ENCODE data around the gene LIX1L.

LIX1L gene

DNA sequence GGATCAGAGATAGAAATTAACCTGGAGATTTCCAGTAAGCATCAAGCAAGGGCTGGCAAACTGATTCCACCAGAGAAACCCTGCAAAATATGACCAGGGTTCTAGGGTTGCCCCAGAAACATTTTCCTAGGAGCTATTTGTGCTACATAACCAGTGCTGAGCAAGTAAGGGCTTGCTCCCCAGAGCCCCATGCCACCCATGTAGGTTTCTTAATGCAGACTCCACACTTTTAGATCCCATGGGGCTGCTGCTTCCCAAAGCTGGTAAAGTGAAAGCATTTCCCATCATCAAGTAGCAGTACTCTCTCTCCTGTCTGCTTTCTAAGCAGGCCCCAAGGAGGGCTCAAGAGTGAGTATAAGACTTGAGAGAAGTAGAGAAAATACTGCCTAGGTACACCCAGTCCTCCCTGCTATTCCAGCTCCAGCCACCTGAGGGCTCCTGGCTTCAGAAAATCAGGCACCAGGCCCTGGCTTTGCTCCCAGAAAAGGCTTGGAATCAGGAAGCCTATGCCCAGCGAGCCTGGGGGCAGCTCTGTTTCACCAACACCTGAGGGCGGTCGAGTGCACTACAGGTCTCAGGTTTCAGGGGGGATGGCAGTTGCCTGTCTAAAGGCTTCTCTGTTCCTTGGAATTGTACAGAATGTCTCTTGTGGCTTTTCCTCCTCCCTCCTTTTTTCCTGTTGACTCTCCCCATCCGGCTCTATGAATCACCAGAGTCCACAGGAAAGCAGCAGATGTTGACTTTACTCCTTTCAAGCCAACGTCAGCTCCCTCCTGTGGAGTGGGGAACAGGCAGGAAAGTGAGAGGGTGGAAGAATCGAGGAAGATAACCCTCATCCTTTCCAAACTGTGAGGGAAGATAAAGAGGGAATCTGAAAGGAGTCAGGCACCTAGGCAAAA, 66.0 kb downstream of the LIX1L start:
- DNase-seq, result peak; percentile 95

- no peak for DNase-seq
Observed at GRCh38 chr1:145891143-145891542, 66.7 kb downstream of the LIX1L start.

DNA sequence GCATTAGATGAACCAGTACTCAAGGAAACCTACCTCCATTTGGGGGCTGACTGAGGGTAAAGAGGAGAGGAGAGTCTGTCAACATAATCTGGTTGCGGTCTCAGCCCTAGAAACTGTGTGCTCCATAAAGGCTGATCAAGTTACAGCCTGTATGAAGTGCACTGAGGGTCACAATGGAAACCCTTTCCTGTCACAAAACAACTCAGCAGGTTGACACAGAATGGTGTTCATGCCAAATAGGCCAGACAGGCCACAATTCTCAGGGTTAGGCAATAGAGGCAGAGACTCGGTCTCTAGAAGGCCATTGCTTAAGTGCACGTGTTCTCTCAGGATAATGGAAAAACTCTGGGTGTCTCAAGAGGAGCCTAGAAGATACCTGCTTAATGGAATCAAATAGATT, 68.1 kb downstream of the LIX1L start:
- no peak for DNase-seq

DNA sequence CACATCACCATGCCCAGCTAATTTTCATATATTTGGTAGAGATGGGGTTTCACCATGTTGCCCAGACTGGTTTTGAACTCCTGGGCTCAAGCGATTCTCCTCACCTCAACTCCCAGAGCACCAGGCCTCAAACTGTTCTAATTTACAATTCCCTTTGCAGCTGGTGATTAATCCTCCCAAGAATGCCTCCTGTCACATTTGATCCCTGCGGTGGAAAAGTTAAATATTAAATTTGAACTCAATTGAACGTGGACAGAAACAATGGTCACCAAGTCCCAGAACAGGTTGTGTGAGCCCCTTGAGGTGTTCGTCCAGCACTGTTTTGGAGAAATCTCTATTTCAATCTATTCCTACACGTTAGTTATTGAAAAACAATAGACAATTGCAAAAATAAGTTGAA, 70.2 kb downstream of the LIX1L start:
- no peak for DNase-seq

- DNase-seq, result no peak
Observed at GRCh38 chr1:145886816-145887215, 71.0 kb downstream of the LIX1L start.

DNA sequence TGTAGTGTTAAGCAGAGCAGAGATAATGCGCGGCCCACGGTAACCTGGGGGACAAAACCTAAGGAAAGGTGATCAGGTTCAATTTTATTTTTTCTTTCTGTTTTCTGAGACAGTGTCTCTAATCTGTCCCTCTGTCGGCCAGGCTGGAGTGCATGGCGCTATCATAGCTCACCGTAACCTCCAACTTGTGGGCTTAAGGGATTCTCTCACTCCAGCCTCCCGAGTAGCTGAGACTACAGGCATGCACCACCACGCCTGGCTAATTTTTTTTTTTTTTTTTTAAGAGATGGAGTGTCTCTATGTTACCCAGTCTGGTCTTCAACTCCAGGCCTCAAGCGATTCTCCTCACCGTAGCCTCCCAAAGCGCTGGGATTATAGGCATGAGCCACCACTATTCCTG, 71.4 kb downstream of the LIX1L start:
- DNase-seq, result no peak

- peak; percentile 89 for DNase-seq
Observed at GRCh38 chr1:145885738-145886287, 72.0 kb downstream of the LIX1L start, which contains the start of gene ANKRD35. TSS of gene ANKRD35 (minus strand) at chr1:145885866. CDS start at chr1:145885758, 108 bp downstream.

DNA sequence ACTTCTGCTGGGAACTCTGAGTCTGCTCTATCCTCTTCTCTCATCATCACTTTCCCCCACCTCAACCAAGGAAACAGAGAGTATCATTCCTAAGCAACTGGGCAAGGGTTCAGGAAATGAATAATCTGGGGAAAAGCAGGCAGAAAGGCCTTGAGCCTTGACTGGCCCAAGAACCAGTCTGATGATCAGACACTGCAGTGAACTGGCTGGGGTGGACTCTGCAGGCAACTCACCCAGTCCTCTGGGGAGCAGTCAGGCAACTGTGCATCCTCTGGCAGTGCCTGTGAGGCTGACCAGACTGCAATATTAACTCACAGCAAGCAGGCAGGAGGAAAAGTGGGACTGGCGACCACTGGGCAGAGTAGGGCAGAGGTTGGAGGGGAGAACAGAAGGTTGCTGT, 73.1 kb downstream of the LIX1L start:
- no peak for DNase-seq

All from femur (tissue), 1 donor.